ENCODE data around the gene TMPRSS4.

DNA sequence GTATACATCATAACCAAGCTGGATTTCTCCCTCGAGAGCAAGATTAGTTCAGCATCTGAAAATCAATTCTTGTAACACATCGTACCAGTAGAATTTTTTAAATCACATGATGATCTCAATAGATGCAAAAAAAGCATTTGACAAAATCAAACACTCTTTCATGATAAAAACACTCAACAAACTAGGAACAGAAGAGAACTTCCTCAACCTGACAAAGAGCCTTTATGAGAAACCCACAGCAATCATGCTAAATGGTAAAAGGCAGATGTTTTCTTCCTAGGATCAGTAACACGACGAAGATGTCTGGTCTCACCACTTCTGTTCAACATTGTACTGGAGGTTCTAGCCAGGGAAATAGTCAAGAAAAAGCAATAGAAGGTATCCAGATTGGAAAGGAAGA, 34.1 kb upstream of the TMPRSS4 start:
- TF ChIP-seq ZNF232 (CRISPR knock-in tag; IDR thresholded peaks at IDR 0.05), result no peak
- TF ChIP-seq CREB1 (CRISPR knock-in tag; IDR thresholded peaks at IDR 0.05), result no peak
- TF ChIP-seq, protein P1, sequence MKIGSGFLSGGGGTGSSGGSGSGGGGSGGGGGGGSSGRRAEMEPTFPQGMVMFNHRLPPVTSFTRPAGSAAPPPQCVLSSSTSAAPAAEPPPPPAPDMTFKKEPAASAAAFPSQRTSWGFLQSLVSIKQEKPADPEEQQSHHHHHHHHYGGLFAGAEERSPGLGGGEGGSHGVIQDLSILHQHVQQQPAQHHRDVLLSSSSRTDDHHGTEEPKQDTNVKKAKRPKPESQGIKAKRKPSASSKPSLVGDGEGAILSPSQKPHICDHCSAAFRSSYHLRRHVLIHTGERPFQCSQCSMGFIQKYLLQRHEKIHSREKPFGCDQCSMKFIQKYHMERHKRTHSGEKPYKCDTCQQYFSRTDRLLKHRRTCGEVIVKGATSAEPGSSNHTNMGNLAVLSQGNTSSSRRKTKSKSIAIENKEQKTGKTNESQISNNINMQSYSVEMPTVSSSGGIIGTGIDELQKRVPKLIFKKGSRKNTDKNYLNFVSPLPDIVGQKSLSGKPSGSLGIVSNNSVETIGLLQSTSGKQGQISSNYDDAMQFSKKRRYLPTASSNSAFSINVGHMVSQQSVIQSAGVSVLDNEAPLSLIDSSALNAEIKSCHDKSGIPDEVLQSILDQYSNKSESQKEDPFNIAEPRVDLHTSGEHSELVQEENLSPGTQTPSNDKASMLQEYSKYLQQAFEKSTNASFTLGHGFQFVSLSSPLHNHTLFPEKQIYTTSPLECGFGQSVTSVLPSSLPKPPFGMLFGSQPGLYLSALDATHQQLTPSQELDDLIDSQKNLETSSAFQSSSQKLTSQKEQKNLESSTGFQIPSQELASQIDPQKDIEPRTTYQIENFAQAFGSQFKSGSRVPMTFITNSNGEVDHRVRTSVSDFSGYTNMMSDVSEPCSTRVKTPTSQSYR (CRISPR knock-in tag; IDR thresholded peaks at IDR 0.05), result no peak
- no peak for TF ChIP-seq CTCF (IDR thresholded peaks at IDR 0.05)
- TF ChIP-seq MXD4 (CRISPR knock-in tag; IDR thresholded peaks at IDR 0.05; ENCODE audit: borderline replicate concordance), result no peak
- TF ChIP-seq CBFB (CRISPR knock-in tag; IDR thresholded peaks at IDR 0.05; ENCODE audit: low read depth), result no peak
- no peak for TF ChIP-seq TCF7 (CRISPR knock-in tag; IDR thresholded peaks at IDR 0.05; ENCODE audit: low read depth)
- TF ChIP-seq MLX (CRISPR knock-in tag; IDR thresholded peaks at IDR 0.05), result no peak

All from WTC11 (cell line).